GM19239 (cell line): ENCODE measurements around the gene ELMO1.
A peak's percentile ranks its signal among the peaks of the same experiment; 100 is the strongest.

ENCODE experiments used
- DNase-seq: peaks from one replicate; pipeline ENCODE4 v3.0.0; 2011; ENCODE audit warnings: low spot score; ENCODE audit not compliant: insufficient read length
- FAIRE-seq: peaks from 2 replicates; lab custom pipeline; 2011; peaks lifted over from hg19 to GRCh38; lab: Jason Lieb, UNC

Gene ELMO1

DNA sequence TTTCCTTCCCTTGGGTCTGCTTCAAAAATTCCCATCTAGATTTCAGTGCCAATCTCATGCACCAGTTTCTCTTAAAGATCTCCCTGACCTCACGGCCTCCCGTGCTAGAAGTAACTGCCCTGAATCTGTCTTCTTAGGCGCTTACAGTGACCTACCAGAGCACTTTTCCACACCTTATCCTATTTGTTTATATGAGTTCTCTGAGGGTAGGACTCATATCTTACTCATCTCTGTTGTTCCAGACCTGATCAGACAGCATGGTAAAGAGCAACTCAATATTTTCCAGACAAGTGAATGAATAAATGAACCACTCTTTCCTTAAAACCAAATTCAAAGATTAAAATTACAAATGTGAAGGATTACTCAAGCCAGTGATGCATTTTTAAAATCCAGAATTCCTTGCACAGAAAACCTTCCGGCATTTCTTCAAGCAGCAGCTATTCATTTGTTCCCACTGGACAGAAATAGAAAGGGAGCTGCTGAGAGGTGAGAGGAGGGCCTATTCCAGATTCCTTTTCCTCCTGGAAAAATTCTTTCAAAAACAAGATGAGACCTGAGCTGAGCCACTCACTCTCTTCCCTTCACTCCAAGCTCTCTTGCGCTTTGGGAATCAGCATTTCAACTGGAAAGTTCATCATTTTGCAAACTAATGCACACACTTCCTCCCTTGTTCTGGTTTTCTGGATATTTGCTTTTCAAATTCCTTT lies 94.6 kb downstream of the ELMO1 start:
- DNase-seq (no peak), FAIRE-seq (no peak)

- FAIRE-seq = peak; percentile 98
- no peak for DNase-seq
Observed at GRCh38 chr7:37352974-37353948, 95.4 kb downstream of the ELMO1 start.

- DNase-seq = no peak
- no peak for FAIRE-seq
Observed at GRCh38 chr7:37352251-37352880, 96.3 kb downstream of the ELMO1 start.

- no peak for DNase-seq
- FAIRE-seq = no peak
Observed at GRCh38 chr7:37351716-37352115, 96.9 kb downstream of the ELMO1 start.

DNA sequence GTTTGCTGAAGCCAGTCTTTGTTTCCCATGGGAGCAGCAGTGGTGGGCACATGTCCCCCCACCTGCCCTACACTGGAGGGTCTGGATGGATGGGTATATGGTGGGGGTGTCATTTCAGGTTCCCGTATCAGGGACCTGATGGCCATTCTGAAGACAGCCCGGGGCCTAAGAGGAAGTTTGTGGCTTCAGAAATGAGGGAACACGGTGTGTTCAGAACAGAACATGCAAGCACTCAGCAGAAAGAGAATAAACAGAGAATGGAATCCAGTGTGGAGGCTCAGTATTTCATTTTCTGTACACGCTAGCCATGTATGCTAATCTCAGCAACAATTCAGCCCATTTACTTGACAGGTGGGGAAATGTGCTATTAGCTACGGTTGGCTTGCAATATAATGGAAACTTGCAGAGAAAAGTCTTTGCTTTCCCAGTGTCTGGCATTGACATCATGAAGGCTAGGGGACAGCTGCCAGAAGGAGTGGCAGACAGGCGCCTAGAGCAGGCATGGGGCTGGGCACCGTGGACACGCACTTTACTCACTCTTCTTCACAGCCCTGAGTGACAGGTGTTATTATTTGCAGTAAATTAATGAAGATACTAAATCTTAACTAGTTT lies 98.6 kb downstream of the ELMO1 start:
- DNase-seq (no peak), FAIRE-seq (peak; percentile 96)

DNA sequence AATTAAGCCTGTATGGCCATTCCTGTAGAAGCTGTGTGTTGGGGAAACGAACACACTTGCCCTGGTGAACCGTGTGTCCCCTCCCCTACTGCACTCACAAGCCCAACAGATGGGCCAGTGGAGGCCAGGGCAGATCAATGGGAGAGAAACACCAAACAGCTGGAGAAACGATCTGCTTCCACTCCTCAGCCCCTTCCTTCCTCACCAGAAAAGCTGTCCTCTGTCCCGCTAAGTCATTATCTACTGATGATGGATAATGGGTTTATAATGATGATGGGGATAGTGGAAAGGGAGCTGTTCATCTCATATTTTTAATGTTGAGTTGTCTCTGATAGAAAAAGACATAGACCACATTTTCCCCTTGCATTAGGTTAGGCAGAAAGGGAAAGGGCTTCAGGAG lies 99.7 kb downstream of the ELMO1 start:
- no peak for DNase-seq
- FAIRE-seq = no peak

- no peak for FAIRE-seq
- DNase-seq = no peak
Observed at GRCh38 chr7:37346761-37347160, 101.9 kb downstream of the ELMO1 start.

- peak; percentile 97 for FAIRE-seq
- no peak for DNase-seq
Observed at GRCh38 chr7:37344886-37345579, 103.6 kb downstream of the ELMO1 start.

DNA sequence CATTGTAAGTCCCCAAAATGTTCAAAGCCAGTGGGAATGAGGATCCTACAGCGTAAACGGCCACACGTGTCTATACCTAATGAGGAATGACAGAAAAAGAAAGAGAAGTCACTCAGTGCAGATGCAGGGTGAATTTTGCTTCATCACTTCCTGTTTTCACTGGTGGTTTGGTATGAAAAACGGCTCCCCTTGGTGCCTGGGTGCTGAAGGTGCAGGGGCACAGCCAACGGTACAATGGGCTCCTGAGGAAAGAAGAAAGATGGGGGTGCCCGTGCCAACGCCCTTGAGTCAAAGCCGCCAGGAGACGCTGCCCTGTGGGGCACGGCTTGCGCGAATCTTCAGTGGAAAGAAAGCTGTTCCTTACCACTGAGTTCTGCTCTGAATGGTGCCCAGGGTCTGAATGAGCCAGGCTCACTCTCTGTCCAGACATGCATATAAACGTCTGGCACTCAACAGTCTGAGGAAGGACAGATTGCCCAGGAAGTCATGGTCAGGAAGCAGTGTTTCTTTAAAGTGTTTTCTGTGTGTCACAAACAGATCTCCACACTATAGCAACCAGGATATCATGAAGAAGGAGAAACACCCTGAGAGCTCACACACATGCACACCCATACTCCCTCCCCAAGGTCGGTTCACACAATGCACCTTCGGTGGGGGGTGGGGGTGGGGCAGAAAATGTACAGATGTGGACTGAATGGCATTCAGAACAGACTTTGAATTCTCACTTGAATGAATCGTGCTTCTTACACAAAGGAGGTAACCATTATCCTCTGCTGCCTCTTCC lies 105.8 kb downstream of the ELMO1 start:
- FAIRE-seq (peak; percentile 99), DNase-seq (no peak)

DNA sequence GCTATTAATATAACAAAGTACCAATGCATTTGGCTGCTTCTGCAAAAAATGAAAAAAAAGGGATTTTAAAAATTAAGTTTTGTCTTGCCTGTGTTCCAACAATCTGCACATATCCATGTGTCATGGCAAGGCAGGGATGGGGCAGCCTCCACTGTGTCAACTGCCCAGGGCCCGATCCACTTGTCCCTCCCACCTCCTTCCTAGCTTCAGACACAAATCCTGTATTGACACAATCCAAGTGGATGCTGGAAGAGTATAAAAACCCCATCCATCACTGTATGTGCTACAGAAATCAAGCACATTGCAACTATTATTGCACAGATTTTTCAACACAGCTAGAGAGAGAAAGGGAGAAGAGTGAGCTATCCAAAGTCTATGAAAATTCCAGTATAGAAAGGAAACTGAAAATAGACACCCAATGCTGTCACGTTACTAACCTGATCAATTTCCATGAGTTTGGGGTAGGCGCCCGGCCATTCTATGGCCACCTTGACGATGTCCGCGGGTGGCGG lies 106.4 kb downstream of the ELMO1 start:
- DNase-seq (no peak), FAIRE-seq (no peak)

- DNase-seq (no peak), FAIRE-seq (peak; percentile 98)
Observed at GRCh38 chr7:37341033-37341630, 107.5 kb downstream of the ELMO1 start.

DNA sequence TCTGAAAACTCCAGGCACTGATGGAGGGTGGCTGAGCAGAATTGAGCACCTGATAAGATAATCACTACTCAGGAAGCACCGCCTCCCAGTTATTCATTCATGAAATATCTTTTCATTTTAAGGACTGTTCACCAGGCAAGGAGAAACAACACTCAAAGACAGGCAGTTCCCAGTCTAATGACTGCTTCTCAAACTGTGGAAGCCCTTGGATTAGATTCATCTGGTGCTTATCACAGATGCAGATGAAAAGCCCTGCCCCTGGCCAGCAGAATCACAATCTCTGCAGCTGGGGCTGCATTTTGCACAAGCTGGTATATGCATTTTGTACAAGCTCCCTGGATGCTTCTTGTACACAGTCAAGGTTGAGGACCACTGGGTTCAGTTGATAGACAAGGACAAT lies 109.7 kb downstream of the ELMO1 start:
- no peak for DNase-seq
- FAIRE-seq = no peak

GRCh38 chr7:37337522-37337921 lies 111.1 kb downstream of the ELMO1 start:
- FAIRE-seq = peak; percentile 67

DNA sequence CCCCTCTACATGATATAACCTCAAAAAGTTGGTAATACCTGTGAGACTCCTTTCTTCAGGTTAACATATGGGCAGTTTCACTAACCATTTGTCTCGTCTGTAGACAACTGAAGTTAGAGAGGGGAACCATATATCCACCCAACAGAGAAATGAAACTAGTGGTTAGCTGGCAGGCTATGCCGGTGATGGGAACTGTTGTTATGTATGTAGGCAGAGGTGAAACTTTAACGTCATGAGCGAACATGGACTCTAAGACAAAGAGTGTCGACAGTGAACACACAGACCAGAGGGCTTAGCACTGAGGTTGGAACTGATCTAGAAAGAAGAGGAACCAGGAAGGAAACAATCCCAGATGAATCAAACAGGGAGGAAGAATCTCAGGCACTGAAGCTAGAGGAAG lies 112.4 kb downstream of the ELMO1 start:
- DNase-seq (peak; percentile 60), FAIRE-seq (peak; percentile 100)

More at GRCh38 chr7:37337522-37337921, 111.1 kb downstream of the ELMO1 start:
- no peak for DNase-seq

DNA sequence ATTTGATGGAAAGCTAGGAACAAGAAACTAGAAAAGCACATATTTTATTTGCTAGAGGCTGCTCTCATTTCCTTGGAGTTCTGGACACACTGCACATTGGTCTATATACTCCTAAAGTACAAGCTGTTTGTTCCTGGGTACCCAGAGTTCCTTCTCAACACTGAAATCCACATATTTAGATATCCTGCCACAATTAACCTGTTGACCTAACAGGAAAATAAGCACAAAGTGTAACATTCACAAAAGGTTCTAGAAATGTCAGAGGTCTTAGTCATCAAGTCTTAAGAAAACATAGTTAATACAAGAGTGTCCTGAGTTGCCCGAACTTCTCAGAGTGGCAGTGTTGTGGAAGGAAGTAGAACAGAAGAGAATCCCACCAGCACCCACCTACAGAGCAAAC lies 115.6 kb downstream of the ELMO1 start:
- FAIRE-seq (peak; percentile 11), DNase-seq (no peak)

- FAIRE-seq (no peak), DNase-seq (no peak)
Observed at GRCh38 chr7:37332243-37333016, 116.2 kb downstream of the ELMO1 start.

DNA sequence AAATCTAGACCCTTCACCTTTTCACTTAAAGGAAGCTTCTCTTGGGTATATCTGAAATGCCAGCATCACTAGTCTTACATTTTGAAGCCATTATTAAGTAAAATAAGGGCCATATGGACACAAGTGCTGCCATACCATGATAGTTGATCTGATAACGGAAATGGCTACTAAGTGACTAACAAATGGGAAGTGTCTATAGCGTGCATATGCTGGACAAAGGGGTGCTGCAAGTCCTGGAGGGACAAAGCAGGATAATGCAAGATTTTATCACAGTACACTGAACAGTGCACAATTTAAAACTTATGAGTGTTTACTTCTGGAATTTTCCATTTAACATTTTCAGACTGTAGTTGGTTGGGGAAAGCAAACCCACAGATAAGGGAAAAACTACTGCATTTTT lies 117.9 kb downstream of the ELMO1 start:
- no peak for DNase-seq
- no peak for FAIRE-seq

DNA sequence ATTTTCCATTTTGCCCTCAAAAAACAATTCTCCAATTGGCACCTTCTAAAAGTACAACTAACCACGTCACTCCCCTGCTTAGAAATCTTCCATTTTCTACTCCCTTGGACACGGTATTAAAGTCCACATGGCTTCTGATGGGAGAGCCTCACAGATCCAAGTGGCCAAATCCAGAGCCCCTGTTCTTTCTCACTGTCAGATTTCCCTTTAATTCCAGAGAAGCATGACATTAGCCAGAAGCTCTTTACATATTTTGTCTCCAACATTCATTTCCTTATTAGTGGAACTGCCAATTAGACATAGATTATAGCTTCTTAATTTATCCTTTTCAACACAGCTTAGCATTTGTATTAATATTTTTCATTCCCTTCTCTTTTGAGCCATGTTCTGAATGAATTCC lies 118.7 kb downstream of the ELMO1 start:
- FAIRE-seq (no peak), DNase-seq (no peak)
